ENCODE measurements around the gene MARS1.
"Not testable (repeated sequence)": the region's sequence is repeated elsewhere in the genome, so short reads cannot be mapped to it uniquely, and the experiment has no call there.

Gene MARS1

DNA sequence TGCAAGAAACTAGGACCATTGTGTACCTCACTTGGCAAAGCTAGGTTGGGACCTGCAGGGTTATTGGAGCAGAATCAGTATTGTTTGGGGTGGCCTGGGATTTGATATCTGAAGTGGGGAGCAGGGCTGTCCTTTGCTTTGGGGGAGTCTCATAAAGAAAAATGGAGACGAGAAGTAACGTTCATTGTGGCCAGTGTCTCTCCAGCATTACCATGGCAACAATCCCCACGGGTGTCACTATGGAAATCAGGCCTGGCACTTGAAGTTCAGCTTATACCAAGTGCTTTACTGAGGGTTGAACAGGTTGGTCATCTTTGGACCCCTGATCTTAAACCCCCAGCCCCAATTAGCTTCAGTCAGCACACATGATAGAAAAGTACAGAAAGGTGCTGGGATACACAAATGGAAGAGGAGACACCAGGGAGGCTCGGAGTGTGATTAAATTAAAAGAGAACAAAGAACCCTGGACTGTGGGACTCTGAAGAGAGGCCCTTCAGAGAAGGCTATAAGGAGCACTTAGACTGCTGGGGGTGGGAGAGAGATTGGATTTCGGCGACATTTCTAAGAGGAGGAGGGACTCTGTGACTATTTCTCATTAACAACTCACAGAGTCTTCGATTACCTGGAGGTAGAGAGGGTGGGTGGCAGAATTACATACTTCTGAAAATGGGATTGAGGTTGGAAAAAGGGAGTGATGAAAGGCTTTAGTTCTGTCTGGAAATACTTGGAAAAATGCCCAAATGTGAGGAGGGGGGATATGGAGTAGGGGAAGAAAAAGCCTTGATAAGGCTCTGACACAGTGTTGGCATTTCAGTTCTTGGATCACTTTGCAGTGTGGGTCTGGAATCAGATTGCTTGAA, 65.7 kb downstream of the MARS1 start:
- no peak for DNase-seq

DNA sequence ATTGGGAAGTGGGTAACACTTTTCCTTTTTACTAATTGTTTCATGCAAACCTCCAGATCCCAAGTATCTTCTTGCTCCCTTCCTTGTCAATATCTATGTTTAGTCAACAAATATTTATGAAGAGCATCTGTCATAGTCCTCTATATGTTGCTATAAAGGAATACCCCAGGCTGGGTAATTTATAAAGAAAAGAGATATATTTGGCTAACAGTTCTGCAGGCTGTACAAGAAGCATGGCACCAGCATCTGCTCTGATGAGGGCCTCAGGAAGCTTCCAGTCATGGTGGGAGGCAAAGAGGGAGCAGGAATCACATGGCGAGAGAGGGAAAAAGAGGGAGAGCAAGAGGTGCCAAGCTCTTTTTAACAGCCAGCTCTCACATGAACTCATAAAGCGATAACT, 66.6 kb downstream of the MARS1 start:
- DNase-seq = no peak

DNA sequence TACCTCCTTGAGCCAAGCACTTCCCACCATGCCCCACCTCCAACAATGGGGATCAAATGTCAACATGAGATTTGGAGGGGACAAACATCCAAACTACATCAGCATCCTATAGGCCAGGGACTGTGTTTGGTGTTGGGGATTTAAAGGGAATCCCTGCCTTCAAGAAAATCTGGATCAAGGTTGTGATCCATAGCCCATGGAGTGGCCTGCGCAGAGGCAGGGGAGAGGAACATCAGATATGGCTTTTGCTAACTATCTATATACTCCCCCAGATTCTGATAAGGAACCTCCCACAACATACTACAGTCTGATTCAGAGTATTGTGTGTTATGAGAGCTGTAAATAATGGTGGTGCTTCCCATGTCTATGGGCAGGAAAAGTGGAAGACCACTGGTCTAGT, 67.0 kb downstream of the MARS1 start:
- no peak for DNase-seq

DNA sequence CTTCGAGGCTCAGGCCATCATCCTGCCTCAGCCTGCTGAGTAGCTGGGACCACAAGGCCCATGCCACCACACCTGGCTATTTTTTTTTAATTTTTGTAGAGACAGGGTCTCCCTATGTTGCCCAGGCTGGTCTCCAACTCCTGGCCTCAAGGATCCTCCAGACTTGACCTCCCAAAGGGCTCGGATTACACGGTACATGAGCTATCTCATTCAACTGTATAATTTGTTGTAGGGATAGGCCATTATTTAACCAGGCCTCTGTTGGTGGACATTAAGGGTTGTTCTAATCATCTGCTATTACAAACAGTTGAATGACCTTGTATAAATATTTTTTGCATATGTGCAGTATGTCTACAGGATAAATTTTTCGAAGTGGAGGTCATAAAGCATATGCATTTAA, 71.0 kb downstream of the MARS1 start:
- DNase-seq = no peak

DNA sequence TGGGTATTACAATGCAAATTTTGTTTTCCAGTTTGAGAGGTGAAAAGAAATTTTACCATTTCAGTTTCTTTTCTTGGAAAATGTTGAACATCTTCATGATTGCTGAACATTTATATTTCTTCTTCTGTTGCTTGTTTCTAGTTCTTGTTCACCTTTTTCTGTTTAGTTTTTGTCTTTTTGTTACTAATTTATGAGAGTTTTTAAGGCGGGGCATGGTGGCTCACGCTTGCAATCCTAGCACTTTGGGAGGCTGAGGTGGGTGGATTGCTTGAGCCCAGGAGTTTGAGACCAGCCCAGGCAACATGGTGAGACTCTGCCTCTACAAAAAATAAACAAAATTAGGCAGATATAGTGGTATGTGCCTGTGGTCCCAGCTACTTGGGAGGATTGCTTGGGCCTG, 72.6 kb downstream of the MARS1 start:
- DNase-seq = no peak

DNA sequence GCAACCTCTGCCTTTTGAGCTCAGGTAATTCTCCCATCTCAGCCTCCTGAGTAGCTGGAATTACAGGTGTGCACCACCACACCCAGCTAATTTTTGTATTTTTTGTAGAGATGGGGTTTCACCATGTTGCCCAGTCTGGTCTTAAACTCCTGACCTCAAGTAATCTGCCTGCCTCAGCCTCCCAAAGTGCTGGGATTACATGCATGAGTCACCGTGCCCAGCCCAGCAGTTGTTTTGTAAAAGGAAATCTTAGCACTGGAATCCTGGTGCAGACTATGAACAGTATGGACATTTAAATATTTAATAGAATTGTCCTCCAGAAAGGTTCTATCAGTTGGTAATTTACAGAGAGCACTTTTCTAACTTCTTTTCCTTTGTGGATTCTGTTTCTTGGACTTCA, 73.2 kb downstream of the MARS1 start:
- not testable (repeated sequence) for DNase-seq

DNA sequence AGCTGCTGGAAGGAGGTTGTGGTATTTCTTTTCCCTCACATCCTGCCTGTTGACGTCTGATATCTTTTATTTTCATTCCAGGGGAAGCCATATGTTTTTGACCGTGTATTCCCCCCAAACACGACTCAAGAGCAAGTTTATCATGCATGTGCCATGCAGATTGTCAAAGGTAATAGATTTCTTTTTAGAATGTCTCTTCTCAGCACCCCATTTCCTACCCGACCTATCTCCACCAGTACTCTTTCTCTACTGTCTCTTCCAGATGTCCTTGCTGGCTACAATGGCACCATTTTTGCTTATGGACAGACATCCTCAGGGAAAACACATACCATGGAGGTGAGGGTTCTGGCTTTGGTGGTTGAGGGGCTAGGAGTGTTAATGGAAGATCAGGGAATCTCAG, 75.5 kb downstream of the MARS1 start:
- no peak for DNase-seq

DNA sequence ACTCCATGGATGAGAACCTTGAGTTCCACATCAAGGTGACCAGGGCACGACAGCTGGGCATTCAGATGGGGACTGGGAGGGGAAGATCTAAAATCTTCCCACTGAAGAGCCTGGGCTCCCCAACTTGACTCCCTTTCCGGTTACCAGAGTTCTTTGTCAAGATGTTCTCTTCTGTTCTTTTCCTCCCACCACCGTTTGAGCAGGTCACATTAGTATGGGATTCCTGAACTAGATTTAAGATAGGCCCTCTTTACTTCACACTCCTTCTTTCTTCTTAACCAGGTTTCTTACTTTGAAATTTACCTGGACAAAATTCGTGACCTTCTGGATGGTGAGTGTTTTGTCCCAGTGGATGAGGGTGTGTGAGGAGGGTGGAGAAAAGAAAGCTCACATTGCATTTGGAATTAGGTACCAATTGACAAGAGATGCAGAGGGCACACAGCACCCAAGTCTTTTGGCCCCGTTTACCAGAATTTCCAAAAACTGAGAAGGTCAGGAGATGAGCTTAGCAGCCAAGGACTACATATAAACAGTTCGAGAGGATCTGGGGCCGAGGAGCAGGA, 76.4 kb downstream of the MARS1 start:
- DNase-seq = no peak

Data from cortex of kidney (tissue), 1 donor.